Measurements from ENCODE around the gene ABRACL. TPM values are rescaled to one million over a fixed set of nuclear protein-coding genes. Genes with fewer than 3 reads are reported as not detected.

ABRACL gene
- total and polyA plus RNA-seq, 2 of the 4 experiments (the other 2 are of a cell fraction): 16.0 to 27.9 TPM

DNA sequence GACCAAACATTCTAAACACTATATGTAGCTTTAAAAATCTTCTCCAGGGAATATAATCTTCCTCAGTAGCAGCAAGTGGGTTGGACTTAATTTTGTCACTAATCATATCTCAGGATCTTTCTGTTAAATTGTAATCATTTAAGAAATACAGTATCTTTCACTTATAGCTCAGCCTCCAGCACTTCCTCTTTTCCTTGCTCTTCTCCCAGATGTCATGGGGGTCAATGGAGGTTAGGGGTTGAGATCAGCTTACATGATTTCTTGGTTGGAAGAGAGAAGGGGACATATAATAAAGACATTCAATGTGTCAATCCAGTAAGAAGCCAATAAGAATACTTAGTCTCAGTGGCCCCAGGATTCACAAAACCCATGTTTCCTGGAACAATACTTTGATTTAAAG is 24.8 kb upstream of the ABRACL start:
- Histone ChIP-seq H3K18ac (ENCODE audit: low read depth, low read length) (no peak overlapping the region), H3K4me2 (ENCODE audit: low read depth, low read length) (no peak overlapping the region), H2BK120ac (ENCODE audit: low read depth, low read length) (no peak overlapping the region), H2AK9ac (replicated peaks; ENCODE audit: low read depth, low read length, poor library complexity) (no peak overlapping the region), H3K9ac (ENCODE audit: low read depth, low read length) (no peak overlapping the region), H3K4me1 (ENCODE audit: control insufficient read depth, insufficient read depth, low read length) (no peaks in the 10 kb centered on the region), H3K27ac (ENCODE audit: insufficient read depth, low read length) (no peak overlapping the region), H3K27me3 (ENCODE audit: control insufficient read depth, insufficient read depth, low read length) (peaks cover 11% of the 10 kb centered on the region), H3K4me3 (ENCODE audit: insufficient read depth, low read depth, low read length) (no peak overlapping the region), H3K56ac (ENCODE audit: extremely low read depth, insufficient read depth, low read length) (no peak overlapping the region), H3K4ac (ENCODE audit: low read depth, low read length) (no peak overlapping the region), H4K5ac (ENCODE audit: low read depth, low read length) (no peak overlapping the region), H3K79me1 (ENCODE audit: low read depth in 1 of 2, low read length in 2 of 2) (no peaks in the 10 kb centered on the region), H2BK20ac (ENCODE audit: low read depth, low read length) (no peak overlapping the region), H2AK5ac (ENCODE audit: low read depth, low read length) (no peak overlapping the region), H3K23ac (ENCODE audit: low read depth, low read length) (no peak overlapping the region), H3K36me3 (ENCODE audit: control insufficient read depth, insufficient read depth, low read length) (no peaks in the 10 kb centered on the region), H4K91ac (ENCODE audit: insufficient read depth, low read depth, low read length) (no peak overlapping the region), H3K9me3 (ENCODE audit: control insufficient read depth, insufficient read depth, low read length) (no peaks in the 10 kb centered on the region), H2AFZ (replicated peaks; ENCODE audit: low read length, poor library complexity) (no peak overlapping the region), H2BK5ac (ENCODE audit: low read depth, low read length, poor library complexity, severe bottlenecking) (no peak overlapping the region), H4K8ac (ENCODE audit: low read depth in 2 of 2, low read length in 2 of 2) (no peak overlapping the region), H4K20me1 (ENCODE audit: insufficient read depth, low read length) (no peaks in the 10 kb centered on the region), H3K14ac (replicated peaks; ENCODE audit: low read depth, low read length) (no peak overlapping the region), H3K9me1 (ENCODE audit: insufficient read depth, low read length) (no peaks in the 10 kb centered on the region), H2BK15ac (ENCODE audit: low read depth, low read length) (no peak overlapping the region)
- in situ Hi-C loops (cut with MboI; ENCODE audit: low sequenced_read_pairs) (no loop called here), intact Hi-C loops (cut with micrococcal nuclease) (no loop called here), dilution Hi-C loops (cut with HindIII; ENCODE audit: low sequenced_read_pairs, unreplicated experiment) (no loop called here)
- ChIA-PET POLR2A (ENCODE audit: unreplicated experiment) (no interaction called here), CTCF (interaction anchor here (1.2 kb wide), 1 partner anchor 144 kb away, joined by 5 read pairs; no protein-coding TSS in a partner anchor)
- no peak for DNase-seq
- no TSS peak for BruUV-seq (replicated peaks)
- no peak for ATAC-seq (ENCODE audit: low read depth)
- TF ChIP-seq RAD21 (IDR thresholded peaks at IDR 0.05; ENCODE audit: low read length) (no peak), MAFK (IDR thresholded peaks at IDR 0.05; ENCODE audit: low read depth, low read length) (no peak), NFE2L2 (IDR thresholded peaks at IDR 0.05; ENCODE audit: low read depth, low read length) (no peak), RFX5 (IDR thresholded peaks at IDR 0.05; ENCODE audit: low read depth, low read length) (no peak), MXI1 (IDR thresholded peaks at IDR 0.05; ENCODE audit: borderline replicate concordance, low read depth, low read length) (no peak), SMC3 (IDR thresholded peaks at IDR 0.05; ENCODE audit: low read depth, low read length) (no peak), CHD1 (IDR thresholded peaks at IDR 0.05; ENCODE audit: low read depth, low read length) (no peak), RCOR1 (IDR thresholded peaks at IDR 0.05; ENCODE audit: insufficient replicate concordance, low read length) (no peak)
- TF ChIP-seq, protein P1, sequence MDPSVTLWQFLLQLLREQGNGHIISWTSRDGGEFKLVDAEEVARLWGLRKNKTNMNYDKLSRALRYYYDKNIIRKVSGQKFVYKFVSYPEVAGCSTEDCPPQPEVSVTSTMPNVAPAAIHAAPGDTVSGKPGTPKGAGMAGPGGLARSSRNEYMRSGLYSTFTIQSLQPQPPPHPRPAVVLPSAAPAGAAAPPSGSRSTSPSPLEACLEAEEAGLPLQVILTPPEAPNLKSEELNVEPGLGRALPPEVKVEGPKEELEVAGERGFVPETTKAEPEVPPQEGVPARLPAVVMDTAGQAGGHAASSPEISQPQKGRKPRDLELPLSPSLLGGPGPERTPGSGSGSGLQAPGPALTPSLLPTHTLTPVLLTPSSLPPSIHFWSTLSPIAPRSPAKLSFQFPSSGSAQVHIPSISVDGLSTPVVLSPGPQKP (IDR thresholded peaks at IDR 0.05; ENCODE audit: borderline replicate concordance, low read depth, low read length): no peak
- TF ChIP-seq, protein P2, sequence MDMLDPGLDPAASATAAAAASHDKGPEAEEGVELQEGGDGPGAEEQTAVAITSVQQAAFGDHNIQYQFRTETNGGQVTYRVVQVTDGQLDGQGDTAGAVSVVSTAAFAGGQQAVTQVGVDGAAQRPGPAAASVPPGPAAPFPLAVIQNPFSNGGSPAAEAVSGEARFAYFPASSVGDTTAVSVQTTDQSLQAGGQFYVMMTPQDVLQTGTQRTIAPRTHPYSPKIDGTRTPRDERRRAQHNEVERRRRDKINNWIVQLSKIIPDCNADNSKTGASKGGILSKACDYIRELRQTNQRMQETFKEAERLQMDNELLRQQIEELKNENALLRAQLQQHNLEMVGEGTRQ (IDR thresholded peaks at IDR 0.05; ENCODE audit: low read depth, low read length): no peak

Data from IMR-90 (cell line).